Ramos (cell line): Measurements from ENCODE around the gene ARHGAP5.

Experiments
- in situ Hi-C: fragments of 300-500 bp; cut with MboI; formaldehyde crosslinking; loops from one replicate; pipeline ENCODE4 v1.14.3; 2022; ENCODE audit warnings: low sequenced_read_pairs; ENCODE audit not compliant: unreplicated experiment

Gene ARHGAP5

GRCh38 chr14:32202491-32202997, 125.4 kb downstream of the ARHGAP5 start:
- in situ Hi-C loops, result no loop called here

DNA sequence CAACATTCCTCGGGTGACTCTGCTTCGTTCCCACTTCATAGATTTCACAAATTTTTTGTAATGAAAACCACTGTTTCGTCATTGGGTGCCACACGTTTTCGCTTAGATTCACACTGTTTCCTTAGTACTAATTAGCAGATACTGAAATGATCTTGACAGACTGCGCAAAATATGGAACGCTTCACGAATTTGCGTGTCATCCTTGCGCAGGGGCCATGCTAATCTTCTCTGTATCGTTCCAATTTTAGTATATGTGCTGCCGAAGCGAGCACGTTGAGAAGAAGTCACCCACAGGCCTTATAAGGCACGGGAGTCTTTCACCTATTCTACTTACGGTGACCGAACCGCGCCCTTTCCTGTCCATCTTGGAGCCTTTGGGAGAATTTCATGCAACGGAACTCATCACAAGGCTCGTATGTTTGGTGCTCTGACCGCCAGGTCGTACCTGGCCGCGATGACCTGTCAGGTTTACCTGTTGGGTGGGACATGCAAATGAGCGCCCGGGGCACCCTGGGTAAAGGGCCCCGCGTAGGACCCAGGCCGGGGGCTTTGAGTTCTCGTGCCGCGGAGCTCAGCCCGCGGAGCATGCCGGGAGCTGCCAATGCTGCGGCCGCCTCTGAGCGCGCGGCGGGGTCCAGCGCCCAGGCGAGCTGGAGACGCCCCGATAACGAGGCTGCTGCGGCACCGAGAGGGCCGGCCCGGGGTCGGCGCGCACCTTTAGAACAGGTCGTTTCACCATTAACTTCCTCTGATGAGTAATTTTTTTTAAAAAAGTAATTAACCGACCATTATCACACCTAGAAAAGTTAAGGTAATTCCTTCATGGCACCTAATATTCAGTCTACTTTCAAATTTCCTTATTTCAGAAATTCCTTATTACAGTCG, 126.1 kb downstream of the ARHGAP5 start, which contains the start of gene RNU6-8:
Gene RNU6-8, minus strand, starts transcription at position 272 of the 885 bp plus-strand sequence.
- in situ Hi-C loops, result no loop called here

- in situ Hi-C loops, result no loop called here
Observed at GRCh38 chr14:32203928-32204357, 126.8 kb downstream of the ARHGAP5 start.

GRCh38 chr14:32205554-32205953, 128.4 kb downstream of the ARHGAP5 start:
- in situ Hi-C loops, result no loop called here

- in situ Hi-C loops, result no loop called here
Observed at GRCh38 chr14:32205984-32206383, 128.9 kb downstream of the ARHGAP5 start.

GRCh38 chr14:32206552-32206951, 129.4 kb downstream of the ARHGAP5 start:
- in situ Hi-C loops, result no loop called here

- in situ Hi-C loops, result no loop called here
Observed at GRCh38 chr14:32208490-32208889, 131.4 kb downstream of the ARHGAP5 start.
